IMR-90 (cell line): ENCODE results near the gene SRP9. TPM values are rescaled to one million over a fixed set of nuclear protein-coding genes. Genes with fewer than 3 reads are reported as not detected.

ENCODE experiments used
- ATAC-seq: fragments of 200-7000 bp; cut with Tn5 transposase; 2 replicates; pipeline ENCODE4 v1.9.1; 2020; ENCODE audit warnings: low read depth, mild to moderate bottlenecking, moderate library complexity
- BruUV-seq: library from RNA; stranded (reverse); fragments of 400-500 nt; replicated peaks from 2 replicates; lab custom pipeline; 2021; lab: Mats Ljungman, UMichigan
- CTCF ChIA-PET: fragments of 300-600 bp; formaldehyde crosslinking; extraction: SDS; loops from one replicate; lab custom pipeline; 2021; ENCODE audit warnings: antibody characterized with exemption; lab: Yijun Ruan, JAX
- POLR2A ChIA-PET: fragments of 300-600 bp; sonication (Branson Sonifier 250); formaldehyde crosslinking; loops from one replicate; lab custom pipeline; 2022; ENCODE audit warnings: antibody characterized with exemption; ENCODE audit not compliant: unreplicated experiment; lab: Charles Lee
- DNase-seq: peaks from one replicate; pipeline ENCODE4 v3.0.0; 2013
- H2AFZ ChIP-seq: replicated peaks from 2 replicates; pipeline ENCODE3; 2013; ENCODE audit warnings: low read length, mild to moderate bottlenecking; ENCODE audit not compliant: poor library complexity
- H2AK5ac ChIP-seq: 2 replicates; pipeline ENCODE4 v1.6.1; 2013; ENCODE audit warnings: low read depth, low read length, inconsistent platforms
- H2AK9ac ChIP-seq: replicated peaks from 2 replicates; pipeline ENCODE3; 2013; ENCODE audit warnings: mild to moderate bottlenecking, low read depth, low read length, moderate library complexity; ENCODE audit not compliant: poor library complexity
- H2BK120ac ChIP-seq: 2 replicates; pipeline ENCODE4 v1.6.1; 2013; ENCODE audit warnings: low read depth, low read length, inconsistent platforms
- H2BK15ac ChIP-seq: 3 replicates; pipeline ENCODE4 v1.6.1; 2013; ENCODE audit warnings: low read depth, low read length, inconsistent platforms
- H2BK20ac ChIP-seq: 2 replicates; pipeline ENCODE4 v1.6.1; 2013; ENCODE audit warnings: low read depth, mild to moderate bottlenecking, inconsistent platforms, low read length, moderate library complexity
- H2BK5ac ChIP-seq: 2 replicates; pipeline ENCODE4 v1.6.1; 2013; ENCODE audit warnings: mild to moderate bottlenecking, low read depth, low read length, inconsistent platforms; ENCODE audit not compliant: poor library complexity, severe bottlenecking
- H3K14ac ChIP-seq: replicated peaks from 2 replicates; pipeline ENCODE4 v1.6.1; 2013; ENCODE audit warnings: low read depth, low read length, inconsistent platforms
- H3K18ac ChIP-seq: 2 replicates; pipeline ENCODE4 v1.6.1; 2013; ENCODE audit warnings: low read depth, low read length, control low read depth
- H3K23ac ChIP-seq: 2 replicates; pipeline ENCODE4 v1.6.1; 2013; ENCODE audit warnings: low read depth, low read length, inconsistent platforms
- H3K27ac ChIP-seq: 2 replicates; pipeline ENCODE4 v1.5.1; 2013; ENCODE audit warnings: mild to moderate bottlenecking, control low read depth, low read length; ENCODE audit not compliant: insufficient read depth
- H3K27me3 ChIP-seq: 2 replicates; pipeline ENCODE4 v1.6.1; 2013; ENCODE audit warnings: low read length; ENCODE audit not compliant: control insufficient read depth, insufficient read depth
- H3K36me3 ChIP-seq: 2 replicates; pipeline ENCODE4 v1.6.1; 2013; ENCODE audit warnings: low read length, mixed read lengths; ENCODE audit not compliant: control insufficient read depth, insufficient read depth
- H3K4ac ChIP-seq: 2 replicates; pipeline ENCODE4 v1.6.1; 2013; ENCODE audit warnings: low read depth, low read length, inconsistent platforms
- H3K4me1 ChIP-seq: 2 replicates; pipeline ENCODE4 v1.6.1; 2013; ENCODE audit warnings: low read length, mixed read lengths; ENCODE audit not compliant: control insufficient read depth, insufficient read depth
- H3K4me2 ChIP-seq: 2 replicates; pipeline ENCODE4 v1.6.1; 2013; ENCODE audit warnings: low read depth, mild to moderate bottlenecking, control low read depth, low read length, moderate library complexity
- H3K4me3 ChIP-seq: 2 replicates; pipeline ENCODE4 v1.5.1; 2013; ENCODE audit warnings: low read depth, mild to moderate bottlenecking, control low read depth, low read length, moderate library complexity; ENCODE audit not compliant: insufficient read depth
- H3K56ac ChIP-seq: 2 replicates; pipeline ENCODE4 v1.6.1; 2013; ENCODE audit warnings: low read length, inconsistent platforms; ENCODE audit not compliant: insufficient read depth; ENCODE audit errors: extremely low read depth
- H3K79me1 ChIP-seq, 2 experiments: 2 replicates each; pipeline ENCODE4 v1.6.1; 2013; ENCODE audit warnings: low read length in 2 of 2, inconsistent platforms in 1 of 2, low read depth in 1 of 2
- H3K9ac ChIP-seq: 2 replicates; pipeline ENCODE4 v1.6.1; 2013; ENCODE audit warnings: low read depth, low read length, control low read depth
- H3K9me1 ChIP-seq: 2 replicates; pipeline ENCODE4 v1.6.1; 2013; ENCODE audit warnings: low read length, inconsistent platforms; ENCODE audit not compliant: insufficient read depth
- H3K9me3 ChIP-seq: 2 replicates; pipeline ENCODE4 v1.6.1; 2013; ENCODE audit warnings: low read length; ENCODE audit not compliant: control insufficient read depth, insufficient read depth
- H4K20me1 ChIP-seq: 2 replicates; pipeline ENCODE4 v1.6.1; 2013; ENCODE audit warnings: low read length, inconsistent platforms; ENCODE audit not compliant: insufficient read depth
- H4K5ac ChIP-seq: 2 replicates; pipeline ENCODE4 v1.6.1; 2013; ENCODE audit warnings: mild to moderate bottlenecking, low read depth, low read length, control low read depth
- H4K8ac ChIP-seq, 2 experiments: 2 replicates each; pipeline ENCODE4 v1.6.1; 2013; ENCODE audit warnings: low read depth in 2 of 2, low read length in 2 of 2, control low read depth in 1 of 2, inconsistent platforms in 1 of 2
- H4K91ac ChIP-seq: 2 replicates; pipeline ENCODE4 v1.6.1; 2013; ENCODE audit warnings: low read depth, low read length, inconsistent platforms; ENCODE audit not compliant: insufficient read depth
- BHLHE40 ChIP-seq: fragments of 150-350 bp; IDR thresholded peaks from 2 replicates; pipeline ENCODE4 v1.6.1; 2016; ENCODE audit warnings: mild to moderate bottlenecking, low read depth, low read length
- CEBPB ChIP-seq: IDR thresholded peaks from 2 replicates; pipeline ENCODE4 v1.6.1; 2012; ENCODE audit warnings: low read depth, low read length, improper control_type of control experiment
- CTCF ChIP-seq: conservative IDR thresholded peaks from 2 replicates; pipeline ENCODE4 v1.5.1; 2012; ENCODE audit warnings: mild to moderate bottlenecking, low read depth, low read length, improper control_type of control experiment
- FOS ChIP-seq: fragments of 150-350 bp; IDR thresholded peaks from 2 replicates; pipeline ENCODE4 v1.6.1; 2016; ENCODE audit warnings: low read depth, low read length
- MAFK ChIP-seq: IDR thresholded peaks from 2 replicates; pipeline ENCODE4 v1.6.1; 2012; ENCODE audit warnings: low read depth, low read length, improper control_type of control experiment
- MAZ ChIP-seq: IDR thresholded peaks from 2 replicates; pipeline ENCODE4 v1.6.1; 2012; ENCODE audit warnings: low read depth, mild to moderate bottlenecking, low read length, improper control_type of control experiment, moderate library complexity, borderline replicate concordance
- MXI1 ChIP-seq: IDR thresholded peaks from 2 replicates; pipeline ENCODE4 v1.6.1; 2012; ENCODE audit warnings: low read depth, mild to moderate bottlenecking, low read length, moderate library complexity, borderline replicate concordance
- NFE2L2 ChIP-seq: fragments of 150-350 bp; IDR thresholded peaks from 2 replicates; pipeline ENCODE4 v1.6.1; 2016; ENCODE audit warnings: low read depth, mild to moderate bottlenecking, low read length
- POLR2A ChIP-seq: IDR thresholded peaks from 2 replicates; pipeline ENCODE4 v1.6.1; 2012; ENCODE audit warnings: mild to moderate bottlenecking, low read depth, low read length
- RAD21 ChIP-seq: IDR thresholded peaks from 2 replicates; pipeline ENCODE4 v1.6.1; 2012; ENCODE audit warnings: low read length, improper control_type of control experiment
- RCOR1 ChIP-seq: IDR thresholded peaks from 2 replicates; pipeline ENCODE4 v1.6.1; 2012; ENCODE audit warnings: mild to moderate bottlenecking, low read length, improper control_type of control experiment; ENCODE audit not compliant: insufficient replicate concordance
- SMC3 ChIP-seq: fragments of 150-350 bp; IDR thresholded peaks from 2 replicates; pipeline ENCODE4 v1.6.1; 2016; ENCODE audit warnings: low read depth, mild to moderate bottlenecking, antibody characterized with exemption, low read length, moderate library complexity
- USF2 ChIP-seq: fragments of 150-350 bp; IDR thresholded peaks from 2 replicates; pipeline ENCODE4 v1.6.1; 2017; ENCODE audit warnings: mild to moderate bottlenecking, antibody characterized with exemption, low read length, low read depth
- WGBS, 2 experiments: methylation state at CpG; one replicate each; pipeline versions ENCODE4 v1.1.5 to v1.1.7; 2013; ENCODE audit warnings: missing lambda C conversion rate in 2 of 2; ENCODE audit not compliant: insufficient read length in 1 of 2; ENCODE audit errors: extremely low coverage in 2 of 2; 5-methylcytosine and 5-hydroxymethylcytosine counted together
- dilution Hi-C: fragments of 300-500 bp; cut with HindIII; formaldehyde crosslinking; loops from one replicate; pipeline ENCODE4 v1.14.3; 2018; ENCODE audit warnings: low sequenced_read_pairs; ENCODE audit not compliant: unreplicated experiment
- in situ Hi-C: fragments of 300-500 bp; cut with MboI; formaldehyde crosslinking; loops from 3 replicates; pipeline ENCODE4 v1.14.3; 2019; ENCODE audit warnings: low sequenced_read_pairs, inconsistent platforms, mixed read lengths
- intact Hi-C: fragments of 100-400 bp; cut with micrococcal nuclease; formaldehyde crosslinking; loops from 2 replicates; pipeline ENCODE4 v1.10.0; 2022
- polyA plus RNA-seq, 3 experiments: library from polyadenylated mRNA; depleted of rRNA; stranded (reverse); fragments of >200 nt; gene quantifications; 2 replicates each; pipeline ENCODE4 v1.2.3, GENCODE V29; 2012; ENCODE audit warnings: low replicate concordance in 1 of 3
- total RNA-seq: library from RNA; depleted of rRNA; stranded (reverse); fragments of >200 nt; gene quantifications from 2 replicates; pipeline ENCODE4 v1.2.3, GENCODE V29; 2012

The SRP9 gene
- total and polyA plus RNA-seq, 2 of the 4 experiments (the other 2 are of a cell fraction): 230 to 295 TPM

GRCh38 chr1:225766967-225767633 is 10.5 kb upstream of the SRP9 start:
- ChIA-PET POLR2A (interaction anchor here (0.5 to 0.6 kb wide), 4 partner anchors 106 to 296 kb away, joined by 3 to 6 read pairs (median 3); no protein-coding TSS in a partner anchor), CTCF (interaction anchor here (0.6 to 1.1 kb wide), 3 partner anchors 10 to 292 kb away, joined by 3 to 5 read pairs (median 4); partner anchors contain the start of gene SRP9)
- peak; percentile 90 for DNase-seq
- Histone ChIP-seq H2AK9ac (peak overlapping the region; percentile 49), H2BK120ac (peak overlapping the region; percentile 90), H3K9me1 (peaks cover 22% of the 10 kb centered on the region), H4K91ac (peak overlapping the region; percentile 87), H3K9me3 (no peaks in the 10 kb centered on the region), H3K4me1 (peaks cover 36% of the 10 kb centered on the region), H3K9ac (peak overlapping the region; percentile 13; the same call in 1 of the 2 replicates), H2BK5ac (peak overlapping the region; percentile 64), H3K23ac (peak overlapping the region; percentile 78), H3K79me1 (0 out of 4 replicates have a peak, but pooled peaks cover 0 to 2% of the 10 kb centered on the region in 2 experiments), H3K27ac (peak overlapping the region; percentile 85), H3K36me3 (no peaks in the 10 kb centered on the region), H3K14ac (peak overlapping the region; percentile 73), H3K4me3 (no peak overlapping the region), H4K20me1 (peaks cover 4% of the 10 kb centered on the region; the same call in 1 of the 2 replicates), H2AK5ac (peak overlapping the region; percentile 67), H3K27me3 (no peaks in the 10 kb centered on the region), H4K5ac (peak overlapping the region; percentile 57), H3K4ac (peak overlapping the region; percentile 88), H2AFZ (peak overlapping the region; percentile 65), H3K4me2 (peak overlapping the region; percentile 39), H3K56ac (peak overlapping the region; percentile 71), H2BK20ac (peak overlapping the region; percentile 88), H4K8ac (peak overlapping the region; percentile 27 to 88), H2BK15ac (peak overlapping the region; percentile 69; the same call in 2 of the 3 replicates), H3K18ac (peak overlapping the region; percentile 70)
- intact Hi-C loops (loop anchor here (1.0 kb wide), 1 partner anchor 114 kb away; the partner anchor contains the start of gene ENAH), in situ Hi-C loops (loop anchor here (5.0 kb wide), 1 partner anchor 120 kb away; no protein-coding TSS in a partner anchor), dilution Hi-C loops (no loop called here)
- ATAC-seq: peak; percentile 59
- WGBS, 2 experiments: 3% methylated on average over 4 of the region's 8 CpGs; no CpG with 5 or more reads in 1 of the 2 experiments
- BruUV-seq: no TSS peak
- peak; percentile 37; the same call in 1 of the 2 replicates for TF ChIP-seq BHLHE40
- no peak for TF ChIP-seq MAZ
- TF ChIP-seq USF2: peak; percentile 50
- no peak for TF ChIP-seq CEBPB
- peak; percentile 49; the same call in 1 of the 2 replicates for TF ChIP-seq FOS
- 0 out of 2 replicates have a peak, but pooled peaks have one; percentile 19 for TF ChIP-seq MXI1
- no peak for TF ChIP-seq RCOR1
- TF ChIP-seq CTCF: no peak
- peak; percentile 98 for TF ChIP-seq MAFK
- no peak for TF ChIP-seq SMC3
- TF ChIP-seq RAD21: peak; percentile 9; the same call in 1 of the 2 replicates
- TF ChIP-seq POLR2A: no peak
- TF ChIP-seq NFE2L2: no peak
